HCT116 (cell line): ENCODE data around the gene CWC27. TPM values are rescaled to one million over a fixed set of nuclear protein-coding genes. Genes with fewer than 3 reads are reported as not detected.

ENCODE experiments used
- ATAC-seq: fragments of 200-7000 bp; cut with Tn5 transposase; 2 replicates; pipeline ENCODE4 v1.9.1; 2020; ENCODE audit warnings: mild to moderate bottlenecking, moderate library complexity
- BruUV-seq: library from RNA; stranded (reverse); fragments of 400-500 nt; replicated peaks from 2 replicates; lab custom pipeline; 2021; lab: Mats Ljungman, UMichigan
- CTCF ChIA-PET: fragments of 300-600 bp; sonication (Branson Sonifier 250); formaldehyde crosslinking; loops from one replicate; lab custom pipeline; 2021; ENCODE audit warnings: antibody characterized with exemption; lab: Charles Lee
- POLR2A ChIA-PET: fragments of 300-600, 350-600 bp; sonication (Branson Sonifier 250); formaldehyde crosslinking; loops from one replicate; lab custom pipeline; 2021; ENCODE audit warnings: antibody characterized with exemption; lab: Charles Lee
- RAD21 ChIA-PET, 2 experiments: fragments of 300-600 bp; sonication (Branson Sonifier 250); formaldehyde crosslinking; loops; one replicate each; lab custom pipeline; 2023; ENCODE audit warnings: low total read pairs in 2 of 2; ENCODE audit not compliant: uncharacterized antibody in 2 of 2, unreplicated experiment in 2 of 2, low non-redundant PET in 1 of 2; lab: Charles Lee
- DNase-seq: peaks from one replicate; pipeline ENCODE4 v3.0.0-alpha.2; 2010; ENCODE audit warnings: low read depth, low spot score
- H2AFZ ChIP-seq: fragments of 200-600 bp; shearing (Covaris generic), sonication (generic); 2 replicates; pipeline ENCODE4 v1.6.1; 2017; ENCODE audit warnings: low read depth, mixed run types, mixed read lengths, antibody characterized with exemption, low read length; ENCODE audit not compliant: poor library complexity, severe bottlenecking
- H3K27ac ChIP-seq: 2 replicates; pipeline ENCODE4 v1.5.1; 2012; ENCODE audit warnings: low read depth, low read length
- H3K27me3 ChIP-seq: fragments of 200-600 bp; sonication (generic); 2 replicates; pipeline ENCODE4 v1.6.1; 2016; ENCODE audit warnings: mixed run types, low read length, mixed read lengths; ENCODE audit not compliant: insufficient read depth
- H3K36me3 ChIP-seq, 2 experiments: fragments of 200-500 bp in 1 of 2; fragments of 200-600 bp in 1 of 2; sonication (Bioruptor generic) in 1 of 2; sonication (generic) in 1 of 2; 2 replicates each; pipeline versions ENCODE4 v1.5.1 to v1.6.1; 2014 to 2016; ENCODE audit warnings: low read length in 2 of 2, inconsistent platforms in 1 of 2, mixed read lengths in 1 of 2, mixed run types in 1 of 2; ENCODE audit not compliant: insufficient read depth in 2 of 2, control insufficient read depth in 1 of 2
- H3K4me1 ChIP-seq, 2 experiments: fragments of 200-600 bp in 1 of 2; sonication (generic) in 1 of 2; 2 replicates each; pipeline versions ENCODE4 v1.5.1 to v1.6.1; 2012 to 2017; ENCODE audit warnings: low read length in 2 of 2, inconsistent platforms in 1 of 2, mild to moderate bottlenecking in 1 of 2, mixed read lengths in 1 of 2, mixed run types in 1 of 2, moderate library complexity in 1 of 2; ENCODE audit not compliant: insufficient read depth in 2 of 2, control insufficient read depth in 1 of 2
- H3K4me2 ChIP-seq: fragments of 200-600 bp; sonication (generic); 2 replicates; pipeline ENCODE4 v1.6.1; 2017; ENCODE audit warnings: mixed run types, low read length, mixed read lengths
- H3K4me3 ChIP-seq, 2 experiments: fragments of 200-600 bp in 1 of 2; sonication (generic) in 1 of 2; replicated peaks in 1 of 2; 2 replicates each; pipeline ENCODE4 v1.5.1; 2011 to 2016; ENCODE audit warnings: low read length in 2 of 2, control low read depth in 1 of 2, low read depth in 1 of 2, mild to moderate bottlenecking in 1 of 2, mixed read lengths in 1 of 2, mixed run types in 1 of 2
- H3K79me2 ChIP-seq: fragments of 200-600 bp; sonication (generic); 2 replicates; pipeline ENCODE4 v1.6.1; 2017; ENCODE audit warnings: mild to moderate bottlenecking, mixed run types, low read length, moderate library complexity, mixed read lengths; ENCODE audit not compliant: insufficient read depth
- H3K9ac ChIP-seq: fragments of 200-600 bp; sonication (generic); 2 replicates; pipeline ENCODE4 v1.6.1; 2016; ENCODE audit warnings: low read length, mixed read lengths
- H3K9me2 ChIP-seq: fragments of 200-600 bp; sonication (generic), shearing (Covaris generic); 2 replicates; pipeline ENCODE4 v1.6.1; 2017; ENCODE audit warnings: mixed run types, mild to moderate bottlenecking, moderate library complexity; ENCODE audit not compliant: insufficient read depth
- H3K9me3 ChIP-seq, 2 experiments: fragments of 200-500 bp in 1 of 2; fragments of 200-600 bp in 1 of 2; sonication (Bioruptor generic) in 1 of 2; sonication (generic) in 1 of 2; 2 replicates each; pipeline ENCODE4 v1.6.1; 2014 to 2017; ENCODE audit warnings: low read length in 2 of 2, mixed read lengths in 2 of 2, inconsistent platforms in 1 of 2, low read depth in 1 of 2, mild to moderate bottlenecking in 1 of 2, mixed run types in 1 of 2, moderate library complexity in 1 of 2; ENCODE audit not compliant: control insufficient read depth in 1 of 2, insufficient read depth in 1 of 2
- H4K20me1 ChIP-seq: fragments of 200-600 bp; sonication (generic), shearing (Covaris generic); 2 replicates; pipeline ENCODE4 v1.6.1; 2017; ENCODE audit warnings: mixed run types, mild to moderate bottlenecking, moderate library complexity; ENCODE audit not compliant: insufficient read depth
- CBX3 ChIP-seq: IDR thresholded peaks from 2 replicates; pipeline ENCODE4 v1.6.1; 2012; ENCODE audit warnings: low read depth
- CEBPB ChIP-seq: IDR thresholded peaks from 2 replicates; pipeline ENCODE4 v1.6.1; 2012; ENCODE audit warnings: low read depth
- EGR1 ChIP-seq: IDR thresholded peaks from 2 replicates; pipeline ENCODE4 v1.6.1; 2012; ENCODE audit warnings: low read depth
- EZH2 ChIP-seq: fragments of 200-600 bp; sonication (generic); IDR thresholded peaks from 2 replicates; pipeline ENCODE4 v1.6.1; 2017; ENCODE audit warnings: antibody characterized with exemption, mixed run types
- EZH2phosphoT487 ChIP-seq: fragments of 200-600 bp; IDR thresholded peaks from 2 replicates; pipeline ENCODE4 v1.6.1; 2018; ENCODE audit warnings: antibody characterized with exemption, borderline replicate concordance
- FOSL1 ChIP-seq: IDR thresholded peaks from 2 replicates; pipeline ENCODE4 v1.6.1; 2012; ENCODE audit warnings: low read depth
- JUND ChIP-seq: IDR thresholded peaks from 2 replicates; pipeline ENCODE4 v1.6.1; 2012
- POLR2AphosphoS5 ChIP-seq: IDR thresholded peaks from 2 replicates; pipeline ENCODE4 v1.6.1; 2011; ENCODE audit warnings: mild to moderate bottlenecking, low read depth, low read length, moderate library complexity
- RAD21 ChIP-seq: IDR thresholded peaks from 2 replicates; pipeline ENCODE4 v1.6.1; 2012; ENCODE audit warnings: low read depth, mild to moderate bottlenecking
- SP1 ChIP-seq: IDR thresholded peaks from 2 replicates; pipeline ENCODE4 v1.6.1; 2012; ENCODE audit warnings: low read depth
- SRF ChIP-seq: IDR thresholded peaks from 2 replicates; pipeline ENCODE4 v1.6.1; 2012; ENCODE audit warnings: low read depth
- TCF7L2 ChIP-seq: IDR thresholded peaks from 2 replicates; pipeline ENCODE4 v1.7.0; 2011; ENCODE audit warnings: borderline replicate concordance, inconsistent platforms; ENCODE audit not compliant: insufficient read depth, insufficient read length; ENCODE audit errors: extremely low read depth
- ZFX ChIP-seq: fragments of 450-650 bp; IDR thresholded peaks from 2 replicates; pipeline ENCODE4 v1.6.1; 2017
- ZNF274 ChIP-seq: fragments of 200-500 bp; sonication (Bioruptor generic); IDR thresholded peaks from 2 replicates; pipeline ENCODE4 v1.6.1; 2014; ENCODE audit warnings: mild to moderate bottlenecking, low read depth, low read length, inconsistent platforms
- intact Hi-C: fragments of 100-400 bp; cut with micrococcal nuclease; formaldehyde crosslinking; loops from 2 replicates; pipeline ENCODE4 v1.10.0; 2022
- total RNA-seq: library from RNA; stranded (reverse); gene quantifications from one replicate; pipeline ENCODE4 v1.2.1, GENCODE V29; 2021; ENCODE audit not compliant: unreplicated experiment
- TF ChIP-seq, protein P1 (sequence below): IDR thresholded peaks from 2 replicates; pipeline ENCODE4 v1.6.1; 2012; ENCODE audit warnings: low read depth
- TF ChIP-seq, protein P2 (sequence below): IDR thresholded peaks from 2 replicates; pipeline ENCODE4 v1.6.1; 2012
- TF ChIP-seq, protein P3 (sequence below), 3 experiments: fragments of 200-600 bp in 1 of 3; sonication (generic) in 1 of 3; IDR thresholded peaks in 2 of 3; conservative IDR thresholded peaks in 1 of 3; 2 replicates each; pipeline ENCODE4 v1.5.1; 2012 to 2017; ENCODE audit warnings: low read depth in 2 of 3, low read length in 2 of 3, antibody characterized with exemption in 1 of 3, borderline replicate concordance in 1 of 3, control low read depth in 1 of 3, mild to moderate bottlenecking in 1 of 3, mixed read lengths in 1 of 3, mixed run types in 1 of 3, moderate library complexity in 1 of 3; ENCODE audit not compliant: insufficient read depth in 1 of 3

The CWC27 gene
- total RNA-seq, 1 experiment from 2014 or later = 29.1 TPM

DNA sequence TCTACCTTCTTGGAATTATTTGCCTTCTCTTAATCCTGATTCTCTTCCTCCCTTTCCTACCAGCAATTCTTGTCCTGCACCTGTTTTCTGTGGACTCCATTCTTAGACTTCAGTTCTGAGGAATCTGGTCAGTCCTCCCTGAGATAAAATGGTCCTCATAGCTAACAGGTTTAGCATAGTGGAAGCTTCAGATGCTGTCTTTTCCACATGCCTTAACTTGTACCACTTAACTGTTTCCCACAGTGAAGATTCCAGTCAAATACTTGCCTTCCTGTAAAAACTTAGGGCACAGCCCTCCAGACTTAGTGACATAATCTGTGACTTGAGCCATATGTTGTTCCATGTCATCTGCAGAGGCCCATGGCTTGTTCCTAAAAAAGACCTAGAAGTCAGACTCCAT, 261.3 kb downstream of the CWC27 start:
- no TSS peak for BruUV-seq
- no peak for DNase-seq

More for the DNA sequence above, 261.3 kb downstream of the CWC27 start:
- H3K9me2 ChIP-seq = no peaks in the 10 kb centered on the region
- no peaks in the 10 kb centered on the region for H3K36me3 ChIP-seq
- ATAC-seq = no peak
- no peaks in the 10 kb centered on the region for H4K20me1 ChIP-seq
- ChIA-PET RAD21 (no interaction called here), POLR2A (no interaction called here), CTCF (no interaction called here)
- no peaks in the 10 kb centered on the region for H3K79me2 ChIP-seq
- no peak overlapping the region for H3K9ac ChIP-seq
- H3K27me3 ChIP-seq = no peaks in the 10 kb centered on the region
- peaks cover 2 to 3% of the 10 kb centered on the region in 2 experiments; a peak in 2 of 4 replicates for H3K4me1 ChIP-seq
- no peak overlapping the region for H2AFZ ChIP-seq
- H3K9me3 ChIP-seq = no peaks in the 10 kb centered on the region
- TF ChIP-seq CEBPB (no peak), SP1 (no peak), POLR2AphosphoS5 (no peak), EGR1 (no peak), CBX3 (no peak), EZH2 (no peak), ZNF274 (no peak), SRF (no peak), TCF7L2 (no peak), RAD21 (no peak), JUND (no peak), FOSL1 (no peak), ZFX (no peak), EZH2phosphoT487 (no peak)
- TF ChIP-seq, protein P1, sequence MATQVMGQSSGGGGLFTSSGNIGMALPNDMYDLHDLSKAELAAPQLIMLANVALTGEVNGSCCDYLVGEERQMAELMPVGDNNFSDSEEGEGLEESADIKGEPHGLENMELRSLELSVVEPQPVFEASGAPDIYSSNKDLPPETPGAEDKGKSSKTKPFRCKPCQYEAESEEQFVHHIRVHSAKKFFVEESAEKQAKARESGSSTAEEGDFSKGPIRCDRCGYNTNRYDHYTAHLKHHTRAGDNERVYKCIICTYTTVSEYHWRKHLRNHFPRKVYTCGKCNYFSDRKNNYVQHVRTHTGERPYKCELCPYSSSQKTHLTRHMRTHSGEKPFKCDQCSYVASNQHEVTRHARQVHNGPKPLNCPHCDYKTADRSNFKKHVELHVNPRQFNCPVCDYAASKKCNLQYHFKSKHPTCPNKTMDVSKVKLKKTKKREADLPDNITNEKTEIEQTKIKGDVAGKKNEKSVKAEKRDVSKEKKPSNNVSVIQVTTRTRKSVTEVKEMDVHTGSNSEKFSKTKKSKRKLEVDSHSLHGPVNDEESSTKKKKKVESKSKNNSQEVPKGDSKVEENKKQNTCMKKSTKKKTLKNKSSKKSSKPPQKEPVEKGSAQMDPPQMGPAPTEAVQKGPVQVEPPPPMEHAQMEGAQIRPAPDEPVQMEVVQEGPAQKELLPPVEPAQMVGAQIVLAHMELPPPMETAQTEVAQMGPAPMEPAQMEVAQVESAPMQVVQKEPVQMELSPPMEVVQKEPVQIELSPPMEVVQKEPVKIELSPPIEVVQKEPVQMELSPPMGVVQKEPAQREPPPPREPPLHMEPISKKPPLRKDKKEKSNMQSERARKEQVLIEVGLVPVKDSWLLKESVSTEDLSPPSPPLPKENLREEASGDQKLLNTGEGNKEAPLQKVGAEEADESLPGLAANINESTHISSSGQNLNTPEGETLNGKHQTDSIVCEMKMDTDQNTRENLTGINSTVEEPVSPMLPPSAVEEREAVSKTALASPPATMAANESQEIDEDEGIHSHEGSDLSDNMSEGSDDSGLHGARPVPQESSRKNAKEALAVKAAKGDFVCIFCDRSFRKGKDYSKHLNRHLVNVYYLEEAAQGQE = no peak
- TF ChIP-seq, protein P2, sequence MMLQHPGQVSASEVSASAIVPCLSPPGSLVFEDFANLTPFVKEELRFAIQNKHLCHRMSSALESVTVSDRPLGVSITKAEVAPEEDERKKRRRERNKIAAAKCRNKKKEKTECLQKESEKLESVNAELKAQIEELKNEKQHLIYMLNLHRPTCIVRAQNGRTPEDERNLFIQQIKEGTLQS = no peak
- TF ChIP-seq, protein P3, sequence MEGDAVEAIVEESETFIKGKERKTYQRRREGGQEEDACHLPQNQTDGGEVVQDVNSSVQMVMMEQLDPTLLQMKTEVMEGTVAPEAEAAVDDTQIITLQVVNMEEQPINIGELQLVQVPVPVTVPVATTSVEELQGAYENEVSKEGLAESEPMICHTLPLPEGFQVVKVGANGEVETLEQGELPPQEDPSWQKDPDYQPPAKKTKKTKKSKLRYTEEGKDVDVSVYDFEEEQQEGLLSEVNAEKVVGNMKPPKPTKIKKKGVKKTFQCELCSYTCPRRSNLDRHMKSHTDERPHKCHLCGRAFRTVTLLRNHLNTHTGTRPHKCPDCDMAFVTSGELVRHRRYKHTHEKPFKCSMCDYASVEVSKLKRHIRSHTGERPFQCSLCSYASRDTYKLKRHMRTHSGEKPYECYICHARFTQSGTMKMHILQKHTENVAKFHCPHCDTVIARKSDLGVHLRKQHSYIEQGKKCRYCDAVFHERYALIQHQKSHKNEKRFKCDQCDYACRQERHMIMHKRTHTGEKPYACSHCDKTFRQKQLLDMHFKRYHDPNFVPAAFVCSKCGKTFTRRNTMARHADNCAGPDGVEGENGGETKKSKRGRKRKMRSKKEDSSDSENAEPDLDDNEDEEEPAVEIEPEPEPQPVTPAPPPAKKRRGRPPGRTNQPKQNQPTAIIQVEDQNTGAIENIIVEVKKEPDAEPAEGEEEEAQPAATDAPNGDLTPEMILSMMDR (IDR thresholded peaks at IDR 0.05 in 2 of 3, conservative IDR thresholded peaks at IDR 0.05 in 1 of 3; ENCODE audit: borderline replicate concordance in 1 of 3, insufficient read depth in 1 of 3, low read depth in 2 of 3, low read length in 2 of 3) = no peak
- intact Hi-C loops = no loop called here
- no peak overlapping the region for H3K4me3 ChIP-seq
- H3K27ac ChIP-seq = no peak overlapping the region
- H3K4me2 ChIP-seq = no peak overlapping the region
